CD14-positive monocyte (primary cell): Measurements from ENCODE around the gene ASTN2. TPM values are rescaled to one million over a fixed set of nuclear protein-coding genes. Genes with fewer than 3 reads are reported as not detected.

Experiments
- DNase-seq, 3 donors: peaks; one replicate each; pipeline ENCODE4 v3.0.0-alpha.2; 2011 to 2022
- H2AFZ ChIP-seq: 2 replicates; pipeline ENCODE4 v1.6.0; 2012; ENCODE audit warnings: mild to moderate bottlenecking, low read depth, low read length, inconsistent platforms; ENCODE audit not compliant: insufficient read depth, poor library complexity, severe bottlenecking
- H3K27ac ChIP-seq, 2 donors: 1 replicate in 1 of 2; 2 replicates in 1 of 2; pipeline ENCODE4 v1.5.1; 2012 to 2013; ENCODE audit warnings: low read length in 2 of 2, control low read depth in 1 of 2, inconsistent platforms in 1 of 2, low read depth in 1 of 2, mild to moderate bottlenecking in 1 of 2
- H3K27me3 ChIP-seq, 2 donors: one replicate each; pipeline versions ENCODE4 v1.6.0 to v1.6.1; 2011 to 2013; ENCODE audit warnings: low read length in 2 of 2; ENCODE audit not compliant: control insufficient read depth in 2 of 2, insufficient read depth in 2 of 2
- H3K36me3 ChIP-seq, 2 donors: replicated peaks in 1 of 2; 1 replicate in 1 of 2; 2 replicates in 1 of 2; pipeline versions ENCODE4 v1.5.1 to v1.6.1; 2012 to 2013; ENCODE audit warnings: low read length in 2 of 2, control low read depth in 1 of 2, inconsistent platforms in 1 of 2, mild to moderate bottlenecking in 1 of 2; ENCODE audit not compliant: insufficient read depth in 2 of 2, control insufficient read depth in 1 of 2
- H3K4me1 ChIP-seq, 2 donors: 1 replicate in 1 of 2; 2 replicates in 1 of 2; pipeline versions ENCODE4 v1.5.1 to v1.6.1; 2012 to 2013; ENCODE audit warnings: low read length in 2 of 2, control low read depth in 1 of 2, inconsistent platforms in 1 of 2, mild to moderate bottlenecking in 1 of 2, moderate library complexity in 1 of 2; ENCODE audit not compliant: insufficient read depth in 2 of 2, control insufficient read depth in 1 of 2
- H3K4me2 ChIP-seq: replicated peaks from 2 replicates; pipeline ENCODE3; 2012; ENCODE audit warnings: low read length, moderate library complexity, mild to moderate bottlenecking; ENCODE audit not compliant: poor library complexity, severe bottlenecking; ENCODE audit errors: extremely low read depth
- H3K4me3 ChIP-seq, 3 experiments: fragments of 200-600 bp in 1 of 3; sonication (generic) in 1 of 3; replicated peaks in 1 of 3; 1 replicate in 2 of 3; 2 replicates in 1 of 3; pipeline ENCODE4 v1.5.1; 2011 to 2013; ENCODE audit warnings: low read length in 3 of 3, mild to moderate bottlenecking in 3 of 3, control low read depth in 2 of 3, low read depth in 2 of 3, inconsistent platforms in 1 of 3, moderate library complexity in 1 of 3
- H3K79me2 ChIP-seq: 2 replicates; pipeline ENCODE4 v1.6.0; 2012; ENCODE audit warnings: mild to moderate bottlenecking, control low read depth, inconsistent platforms, low read length, moderate library complexity; ENCODE audit not compliant: insufficient read depth
- H3K9ac ChIP-seq: 2 replicates; pipeline ENCODE4 v1.6.0; 2017; ENCODE audit warnings: low read length, mild to moderate bottlenecking; ENCODE audit not compliant: insufficient read depth, poor library complexity, severe bottlenecking
- H3K9me3 ChIP-seq, 2 donors: replicated peaks in 1 of 2; 1 replicate in 1 of 2; 2 replicates in 1 of 2; pipeline versions ENCODE4 v1.5.1 to v1.6.1; 2012 to 2013; ENCODE audit warnings: low read length in 2 of 2, control low read depth in 1 of 2; ENCODE audit not compliant: control insufficient read depth in 1 of 2, insufficient read depth in 1 of 2
- H4K20me1 ChIP-seq: 2 replicates; pipeline ENCODE4 v1.6.0; 2012; ENCODE audit warnings: mild to moderate bottlenecking, low read length, control low read depth, moderate library complexity; ENCODE audit not compliant: insufficient read depth
- H3K27ac Mint-ChIP-seq, 7 donors: one replicate each; pipeline ENCODE4 v1.8.0; 2020; ENCODE audit warnings: mild to moderate bottlenecking in 7 of 7, mixed read lengths in 7 of 7, moderate library complexity in 6 of 7, inconsistent platforms in 2 of 7
- H3K27me3 Mint-ChIP-seq, 3 donors: one replicate each; pipeline ENCODE4 v1.8.0; 2021 to 2022; ENCODE audit warnings: low read depth in 3 of 3, mild to moderate bottlenecking in 3 of 3, mixed read lengths in 3 of 3, moderate library complexity in 3 of 3, inconsistent platforms in 1 of 3
- H3K36me3 Mint-ChIP-seq, 2 donors: one replicate each; pipeline ENCODE4 v1.8.0; 2020; ENCODE audit warnings: mixed read lengths in 2 of 2, inconsistent platforms in 1 of 2, mild to moderate bottlenecking in 1 of 2
- H3K4me1 Mint-ChIP-seq: one replicate; pipeline ENCODE4 v1.8.0; 2020; ENCODE audit warnings: mild to moderate bottlenecking, mixed read lengths
- H3K4me3 Mint-ChIP-seq, 2 donors: one replicate each; pipeline ENCODE4 v1.8.0; 2020; ENCODE audit warnings: mild to moderate bottlenecking in 2 of 2, mixed read lengths in 2 of 2, moderate library complexity in 1 of 2
- H3K9me3 Mint-ChIP-seq, 7 donors: one replicate each; pipeline ENCODE4 v1.8.0; 2020 to 2022; ENCODE audit warnings: mixed read lengths in 7 of 7, mild to moderate bottlenecking in 6 of 7, moderate library complexity in 6 of 7, inconsistent platforms in 2 of 7
- CTCF ChIP-seq: fragments of 200-600 bp; IDR thresholded peaks from one replicate; pipeline ENCODE4 v1.8.0; 2022; ENCODE audit warnings: antibody characterized with exemption, mild to moderate bottlenecking
- whole genome bisulfite sequencing: methylation state at CpG from one replicate; pipeline ENCODE4 v1.1.5; 2013; ENCODE audit warnings: missing lambda C conversion rate; ENCODE audit not compliant: insufficient coverage; 5-methylcytosine and 5-hydroxymethylcytosine counted together
- intact Hi-C, 2 donors: fragments of 100-400 bp; cut with micrococcal nuclease; formaldehyde crosslinking; loops; one replicate each; pipeline versions ENCODE4 v1.15.0 to v1.15.1; 2023
- polyA plus RNA-seq, 3 donors: library from polyadenylated mRNA; depleted of rRNA in 1 of 3; unstranded in 2 of 3; stranded (reverse) in 1 of 3; fragments of 300-500 nt in 2 of 3; fragments of >200 nt in 1 of 3; fragmentation: Illumina TruSeq in 2 of 3; gene quantifications; 1 replicate in 2 of 3; 2 replicates in 1 of 3; pipeline ENCODE4 v1.2.3, GENCODE V29; 2012 to 2021

The ASTN2 gene
- polyA plus RNA-seq, 3 donors = not detected

GRCh38 chr9:117392992-117393391 lies 21.9 kb downstream of the ASTN2 start:
- Mint-ChIP-seq H3K36me3 (no peaks in the 10 kb centered on the region), H3K27ac (no peak overlapping the region), H3K4me1 (no peaks in the 10 kb centered on the region), H3K27me3 (peaks cover 1 to 2% (median 1%) of the 10 kb centered on the region in 3 donors), H3K4me3 (no peak overlapping the region), H3K9me3 (peaks cover 0 to 9% (median 0%) of the 10 kb centered on the region in 7 donors)
- no peak overlapping the region for H3K9ac ChIP-seq
- intact Hi-C loops = no loop called here
- no peaks in the 10 kb centered on the region for H3K27me3 ChIP-seq
- no peak overlapping the region for H3K4me2 ChIP-seq
- no peak overlapping the region for H3K4me3 ChIP-seq
- no peaks in the 10 kb centered on the region for H4K20me1 ChIP-seq
- no peaks in the 10 kb centered on the region for H3K9me3 ChIP-seq
- H3K36me3 ChIP-seq = no peaks in the 10 kb centered on the region
- H3K4me1 ChIP-seq = no peaks in the 10 kb centered on the region
- no peak for TF ChIP-seq CTCF
- H3K27ac ChIP-seq = no peak overlapping the region
- no peak overlapping the region for H2AFZ ChIP-seq
- H3K79me2 ChIP-seq = no peaks in the 10 kb centered on the region
- DNase-seq = no peak
- WGBS = 80% methylated on average over 2 of the region's 2 CpGs

- H3K9me3 Mint-ChIP-seq = peaks cover 0 to 6% (median 2%) of the 10 kb centered on the region in 7 donors
- Histone ChIP-seq H4K20me1 (no peaks in the 10 kb centered on the region), H3K27me3 (no peaks in the 10 kb centered on the region), H3K9ac (no peak overlapping the region), H3K4me1 (no peaks in the 10 kb centered on the region), H3K79me2 (no peaks in the 10 kb centered on the region), H3K27ac (no peak overlapping the region), H2AFZ (no peak overlapping the region), H3K4me3 (no peak overlapping the region), H3K9me3 (no peaks in the 10 kb centered on the region), H3K36me3 (no peaks in the 10 kb centered on the region), H3K4me2 (no peak overlapping the region)
- no peak overlapping the region for H3K4me3 Mint-ChIP-seq
- H3K27me3 Mint-ChIP-seq = no peaks in the 10 kb centered on the region
- intact Hi-C loops = no loop called here
- 25% methylated on average over 2 of the region's 3 CpGs for WGBS
- no peak for DNase-seq
- H3K36me3 Mint-ChIP-seq = no peaks in the 10 kb centered on the region
- TF ChIP-seq CTCF = no peak
- H3K4me1 Mint-ChIP-seq = no peaks in the 10 kb centered on the region
- no peak overlapping the region for H3K27ac Mint-ChIP-seq
These were observed 27.4 kb downstream of the ASTN2 start for GRCh38 chr9:117387422-117387821.
